K562 (cell line): ENCODE results near the gene ABCF2. TPM values are rescaled to one million over a fixed set of nuclear protein-coding genes. Genes with fewer than 3 reads are reported as not detected.

Experiments used
- ATAC-seq: fragments of 200-7000 bp; cut with Tn5 transposase; 3 replicates; pipeline ENCODE4 v1.9.1; 2020; ENCODE audit warnings: moderate library complexity
- BruUV-seq: library from RNA; stranded (reverse); fragments of 400-500 nt; replicated peaks from 2 replicates; lab custom pipeline; 2021; lab: Mats Ljungman, UMichigan
- CTCF ChIA-PET: fragments of 300-600 bp; formaldehyde crosslinking; extraction: SDS; loops from one replicate; lab custom pipeline; 2021; ENCODE audit warnings: low intra/inter-chr PET ratio; lab: Yijun Ruan, JAX
- POLR2A ChIA-PET: fragments of 300-600, 350-650 bp; sonication (Branson Sonifier 250); formaldehyde crosslinking; extraction: SDS; loops from one replicate; lab custom pipeline; 2021; ENCODE audit warnings: antibody characterized with exemption, inconsistent platforms; lab: Yijun Ruan, JAX
- DNase-seq, 4 experiments: peaks; one replicate each; pipeline versions ENCODE4 v3.0.0 to v3.0.0-alpha.2; 2011 to 2018; ENCODE audit warnings: low spot score in 3 of 4, mixed read lengths in 3 of 4; ENCODE audit errors: extremely low read depth in 1 of 4
- FAIRE-seq: peaks from 2 replicates; lab custom pipeline; 2011; peaks lifted over from hg19 to GRCh38; lab: Jason Lieb, UNC
- H2AFZ ChIP-seq: 2 replicates; pipeline ENCODE4 v1.6.0; 2011; ENCODE audit warnings: low read depth, low read length, control low read depth, inconsistent platforms
- H3K27ac ChIP-seq: fragments of 200-600 bp; 3 replicates; pipeline ENCODE4 v1.8.0; 2011; ENCODE audit warnings: low read depth, mild to moderate bottlenecking, control low read depth, inconsistent platforms, low read length, moderate library complexity, mixed read lengths; ENCODE audit errors: extremely low read depth
- H3K27me3 ChIP-seq, 2 experiments: fragments of 300-600 bp in 1 of 2; 2 replicates in 1 of 2; 3 replicates in 1 of 2; pipeline versions ENCODE4 v1.6.0 to v1.8.0; 2011; ENCODE audit warnings: inconsistent platforms in 2 of 2, low read length in 2 of 2, mild to moderate bottlenecking in 1 of 2, mixed read lengths in 1 of 2, moderate library complexity in 1 of 2; ENCODE audit not compliant: control insufficient read depth in 2 of 2, insufficient read depth in 2 of 2
- H3K36me3 ChIP-seq: fragments of 300-600 bp; 3 replicates; pipeline ENCODE4 v1.8.0; 2011; ENCODE audit warnings: mild to moderate bottlenecking, low read length, inconsistent platforms; ENCODE audit not compliant: control insufficient read depth, insufficient read depth
- H3K4me1 ChIP-seq, 2 experiments: fragments of 200-600 bp in 1 of 2; replicated peaks in 1 of 2; 2 replicates in 1 of 2; 3 replicates in 1 of 2; pipeline versions ENCODE4 v1.5.1 to v1.8.0; 2011; ENCODE audit warnings: inconsistent platforms in 2 of 2, low read length in 2 of 2, mild to moderate bottlenecking in 1 of 2, mixed read lengths in 1 of 2, moderate library complexity in 1 of 2; ENCODE audit not compliant: control insufficient read depth in 2 of 2, insufficient read depth in 2 of 2
- H3K4me2 ChIP-seq: 2 replicates; pipeline ENCODE4 v1.6.1; 2011; ENCODE audit warnings: low read length, control low read depth, inconsistent platforms, mixed read lengths; ENCODE audit not compliant: insufficient read depth
- H3K4me3 ChIP-seq: fragments of 200-600 bp; sonication (generic), shearing (Covaris generic); 2 replicates; pipeline ENCODE4 v1.5.1; 2016; ENCODE audit warnings: control low read depth, inconsistent platforms
- H3K79me2 ChIP-seq: fragments of 200-600 bp; 3 replicates; pipeline ENCODE4 v1.8.0; 2011; ENCODE audit warnings: low read length, inconsistent platforms; ENCODE audit not compliant: control insufficient read depth, insufficient read depth
- H3K9ac ChIP-seq, 2 experiments: 2 replicates each; pipeline versions ENCODE4 v1.6.0 to v1.6.1; 2011; ENCODE audit warnings: low read depth in 2 of 2, low read length in 2 of 2, control low read depth in 1 of 2, inconsistent platforms in 1 of 2, mild to moderate bottlenecking in 1 of 2, mixed read lengths in 1 of 2; ENCODE audit not compliant: insufficient read depth in 1 of 2
- H3K9me1 ChIP-seq: one replicate; pipeline ENCODE4 v1.6.0; 2011; ENCODE audit warnings: inconsistent platforms, mild to moderate bottlenecking, low read length, moderate library complexity; ENCODE audit not compliant: control insufficient read depth, insufficient read depth
- H3K9me3 ChIP-seq: replicated peaks from 2 replicates; pipeline ENCODE4 v1.5.1; 2011; ENCODE audit warnings: low read depth, low read length, inconsistent platforms; ENCODE audit not compliant: control insufficient read depth, insufficient read depth
- H4K20me1 ChIP-seq: replicated peaks from 2 replicates; pipeline ENCODE4 v1.6.1; 2011; ENCODE audit warnings: low read length, inconsistent platforms, mixed read lengths; ENCODE audit not compliant: control insufficient read depth, insufficient read depth
- ADNP ChIP-seq: fragments of 200-800 bp; sonication (Bioruptor generic); IDR thresholded peaks from 2 replicates; pipeline ENCODE4 v1.6.1; 2016; ENCODE audit warnings: missing genetic modification characterization, missing compliant biosample characterization
- CBFB ChIP-seq: sonication (generic); formaldehyde crosslinking; IDR thresholded peaks from 2 replicates; pipeline ENCODE4 v1.4.0; 2020; ENCODE audit warnings: mild to moderate bottlenecking, missing genetic modification reagents
- CBX5 ChIP-seq: IDR thresholded peaks from 2 replicates; pipeline ENCODE4 v1.6.1; 2014; ENCODE audit warnings: low read depth, borderline replicate concordance
- JUND ChIP-seq, 2 experiments: IDR thresholded peaks; 2 replicates in 1 of 2; 3 replicates in 1 of 2; pipeline ENCODE4 v1.6.1; 2011; ENCODE audit warnings: borderline replicate concordance in 2 of 2, low read depth in 2 of 2, low read length in 2 of 2, improper control_type of control experiment in 1 of 2, missing biosample characterization in 1 of 2, missing genetic modification characterization in 1 of 2, missing genetic modification reagents in 1 of 2
- PHB ChIP-seq: fragments of 250-450 bp; sonication (Bioruptor Pico); IDR thresholded peaks from 2 replicates; pipeline ENCODE4 v1.5.0; 2021
- RAD21 ChIP-seq, 2 experiments: fragments of 250-450 bp in 1 of 2; fragments of 450-650 bp in 1 of 2; sonication (Bioruptor Pico) in 1 of 2; formaldehyde crosslinking in 1 of 2; IDR thresholded peaks in 1 of 2; conservative IDR thresholded peaks in 1 of 2; 2 replicates each; pipeline versions ENCODE4 v1.4.0 to v1.8.0; 2020 to 2022; ENCODE audit warnings: mild to moderate bottlenecking in 2 of 2, moderate library complexity in 1 of 2
- SREBF1 ChIP-seq: fragments of 150-350 bp; IDR thresholded peaks from 2 replicates; pipeline ENCODE4 v1.6.1; 2014; ENCODE audit warnings: antibody characterized with exemption, low read depth, low read length, borderline replicate concordance
- ZKSCAN3 ChIP-seq: fragments of 250-450 bp; sonication (Bioruptor Pico); IDR thresholded peaks from 2 replicates; pipeline ENCODE4 v1.4.0; 2020
- ZNF217 ChIP-seq: sonication (generic); formaldehyde crosslinking; IDR thresholded peaks from 2 replicates; pipeline ENCODE4 v1.8.0; 2022; ENCODE audit warnings: mild to moderate bottlenecking, missing genetic modification reagents
- ZNF3 ChIP-seq: fragments of 250-450 bp; sonication (Bioruptor Pico); IDR thresholded peaks from 2 replicates; pipeline ENCODE4 v1.5.0; 2021; ENCODE audit warnings: mild to moderate bottlenecking, moderate library complexity
- ZNF408 ChIP-seq: fragments of 250-450 bp; sonication (Bioruptor Pico); IDR thresholded peaks from 2 replicates; pipeline ENCODE4 v1.4.0; 2020; ENCODE audit warnings: low read depth, mild to moderate bottlenecking, moderate library complexity
- ZNF75A ChIP-seq: fragments of 450-650 bp; formaldehyde crosslinking; IDR thresholded peaks from 2 replicates; pipeline ENCODE4 v1.4.0; 2020; ENCODE audit warnings: mild to moderate bottlenecking
- WGBS: fragments of 100-300 bp; shearing (Covaris generic); methylation state at CpG from one replicate; pipeline ENCODE4 v1.1.6; 2016; ENCODE audit warnings: low coverage, mixed read lengths; ENCODE audit not compliant: insufficient coverage; ENCODE audit errors: missing lambda C conversion rate; 5-methylcytosine and 5-hydroxymethylcytosine counted together
- in situ Hi-C: fragments of 300-500 bp; cut with MboI; formaldehyde crosslinking; loops from 4 replicates; pipeline ENCODE4 v1.15.0; 2018; ENCODE audit warnings: inconsistent platforms, mixed read lengths
- intact Hi-C: fragments of 100-400 bp; cut with micrococcal nuclease; formaldehyde crosslinking; loops from 2 replicates; pipeline ENCODE4 v1.14.2; 2022
- polyA plus RNA-seq, 8 experiments: library from polyadenylated mRNA; depleted of rRNA in 4 of 8; stranded (reverse) in 5 of 8; unstranded in 3 of 8; fragments of >200 nt; fragmentation: Nextera tagmentation in 2 of 8; fragmentation: Illumina TruSeq in 1 of 8; extraction: Ambion mirVana in 2 of 8; extraction: Trizol in 1 of 8; gene quantifications; 2 replicates each; pipeline versions ENCODE4 v1.2.1 to v1.2.3, GENCODE V29; 2011 to 2014; ENCODE audit warnings: inconsistent platforms in 1 of 8, missing spikeins in 1 of 8
- total RNA-seq, 7 experiments: library from RNA; depleted of rRNA in 6 of 7; stranded (reverse); fragments of >200 nt in 6 of 7; fragmentation: Illumina TruSeq in 2 of 7; extraction: Trizol in 2 of 7; gene quantifications; 2 replicates each; pipeline versions ENCODE4 v1.2.1 to v1.2.3, GENCODE V29; 2011 to 2021; ENCODE audit warnings: low replicate concordance in 1 of 7
- TF ChIP-seq, protein P1 (sequence below): fragments of 200-800 bp; sonication (Bioruptor generic); IDR thresholded peaks from 2 replicates; pipeline ENCODE4 v1.6.1; 2017; ENCODE audit warnings: missing genetic modification characterization, missing compliant biosample characterization
- TF ChIP-seq, protein P2 (sequence below): fragments of 250-450 bp; sonication (Bioruptor Pico); IDR thresholded peaks from 2 replicates; pipeline ENCODE4 v1.6.1; 2021; ENCODE audit warnings: mild to moderate bottlenecking
- TF ChIP-seq, protein P3 (sequence below): fragments of 250-450 bp; sonication (Bioruptor Pico); IDR thresholded peaks from 2 replicates; pipeline ENCODE4 v1.5.1; 2021; ENCODE audit warnings: mild to moderate bottlenecking
- TF ChIP-seq, protein P4 (sequence below): fragments of 450-650 bp; formaldehyde crosslinking; IDR thresholded peaks from 2 replicates; pipeline ENCODE4 v1.4.0; 2020; ENCODE audit warnings: mild to moderate bottlenecking

The ABCF2 gene
- total and polyA plus RNA-seq, 9 of the 15 experiments (the other 6 are each of a cell fraction or from before 2014, with no cell fraction given), result 62.1 to 224 (median 113) TPM

DNA sequence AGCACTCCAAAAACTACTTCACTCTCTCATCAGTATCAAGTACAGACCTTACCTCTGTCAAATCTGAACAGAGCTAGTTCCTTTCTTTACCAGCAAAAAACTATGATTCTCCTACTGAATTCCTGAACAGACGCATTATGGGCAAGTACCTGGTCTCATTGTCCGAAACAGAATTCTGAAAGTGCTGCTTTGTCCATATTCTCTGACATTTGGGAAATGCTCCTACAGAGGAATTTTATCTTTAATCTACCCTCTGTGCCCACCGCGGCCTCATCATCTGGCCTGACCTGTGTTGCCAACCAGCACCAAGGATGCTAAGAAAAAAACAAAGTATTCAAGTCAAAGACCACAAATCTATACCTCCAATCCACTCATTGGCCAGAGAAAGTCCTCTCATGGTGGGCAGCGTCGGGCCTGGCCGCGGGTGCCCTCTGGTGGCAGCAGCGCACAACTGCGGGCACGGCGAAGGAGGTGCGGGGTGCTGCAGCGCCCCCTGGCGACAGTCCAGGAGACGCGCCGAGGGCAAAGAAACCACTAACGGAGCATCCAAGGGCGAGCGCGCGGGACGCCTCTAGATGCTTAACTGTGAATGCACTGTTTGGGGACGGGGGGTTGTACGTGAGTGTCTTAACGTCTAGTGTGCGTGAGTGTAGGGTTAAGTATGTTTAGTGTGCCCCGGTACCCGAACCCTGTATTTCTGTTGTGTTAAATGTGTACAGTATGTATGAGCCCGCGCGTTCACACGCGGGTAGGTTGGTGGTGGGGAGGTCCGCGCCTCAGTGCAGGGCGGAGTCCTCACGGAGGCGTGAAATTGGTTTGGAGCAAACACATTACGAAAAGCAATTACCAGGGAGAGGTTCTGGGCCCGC, 54.5 kb downstream of the ABCF2 start:
- ChIA-PET POLR2A (interaction anchor here (1.0 kb wide), 1 partner anchor 10 kb away, joined by 3 read pairs; no protein-coding TSS in a partner anchor), CTCF (interaction anchor here (0.6 to 2.4 kb wide), 21 partner anchors 12 to 394 kb away, joined by 3 to 74 read pairs (median 4); no protein-coding TSS in a partner anchor)
- Histone ChIP-seq H3K4me2 (no peak overlapping the region), H4K20me1 (no peaks in the 10 kb centered on the region), H2AFZ (0 out of 2 replicates have a peak overlapping the region, but pooled peaks have one; percentile 5), H3K36me3 (no peaks in the 10 kb centered on the region), H3K27ac (no peak overlapping the region), H3K4me1 (peaks cover 0 to 28% of the 10 kb centered on the region in 2 experiments; a peak in 4 of 5 replicates), H3K9me3 (no peaks in the 10 kb centered on the region; the same call in 1 of the 2 replicates), H3K9me1 (peaks cover 3% of the 10 kb centered on the region), H3K9ac (no peak overlapping the region), H3K4me3 (no peak overlapping the region), H3K79me2 (no peaks in the 10 kb centered on the region), H3K27me3 (peaks cover 21 to 51% of the 10 kb centered on the region in 2 experiments)
- no TSS peak for BruUV-seq
- 18% methylated on average over 42 of the region's 42 CpGs for WGBS
- DNase-seq (peak; percentile 90 to 97 (median 94)), ATAC-seq (peak; percentile 81), FAIRE-seq (peak; percentile 94)
- in situ Hi-C loops (no loop called here), intact Hi-C loops (loop anchor here (1.0 to 10.0 kb wide), 7 partner anchors 48 to 394 kb away; no protein-coding TSS in a partner anchor)
- TF ChIP-seq JUND (IDR thresholded peaks at IDR 0.05; ENCODE audit: borderline replicate concordance, low read depth, low read length), result peak; percentile 82
- TF ChIP-seq JUND (tag; IDR thresholded peaks at IDR 0.05; ENCODE audit: borderline replicate concordance, low read depth, low read length), result peak; percentile 14; the same call in 1 of the 3 replicates
- no peak for TF ChIP-seq ZKSCAN3 (CRISPR knock-in tag)
- no peak; the same call in 1 of the 2 replicates for TF ChIP-seq CBX5
- TF ChIP-seq ZNF75A (CRISPR knock-in tag), result no peak
- no peak for TF ChIP-seq ZNF408 (CRISPR knock-in tag)
- TF ChIP-seq SREBF1, result no peak; the same call in 1 of the 2 replicates
- no peak for TF ChIP-seq ZNF217 (CRISPR knock-in tag)
- TF ChIP-seq, protein P1, sequence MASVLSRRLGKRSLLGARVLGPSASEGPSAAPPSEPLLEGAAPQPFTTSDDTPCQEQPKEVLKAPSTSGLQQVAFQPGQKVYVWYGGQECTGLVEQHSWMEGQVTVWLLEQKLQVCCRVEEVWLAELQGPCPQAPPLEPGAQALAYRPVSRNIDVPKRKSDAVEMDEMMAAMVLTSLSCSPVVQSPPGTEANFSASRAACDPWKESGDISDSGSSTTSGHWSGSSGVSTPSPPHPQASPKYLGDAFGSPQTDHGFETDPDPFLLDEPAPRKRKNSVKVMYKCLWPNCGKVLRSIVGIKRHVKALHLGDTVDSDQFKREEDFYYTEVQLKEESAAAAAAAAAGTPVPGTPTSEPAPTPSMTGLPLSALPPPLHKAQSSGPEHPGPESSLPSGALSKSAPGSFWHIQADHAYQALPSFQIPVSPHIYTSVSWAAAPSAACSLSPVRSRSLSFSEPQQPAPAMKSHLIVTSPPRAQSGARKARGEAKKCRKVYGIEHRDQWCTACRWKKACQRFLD (CRISPR knock-in tag), result no peak
- peak; percentile 97 for TF ChIP-seq CBFB (CRISPR knock-in tag)
- TF ChIP-seq, protein P2, sequence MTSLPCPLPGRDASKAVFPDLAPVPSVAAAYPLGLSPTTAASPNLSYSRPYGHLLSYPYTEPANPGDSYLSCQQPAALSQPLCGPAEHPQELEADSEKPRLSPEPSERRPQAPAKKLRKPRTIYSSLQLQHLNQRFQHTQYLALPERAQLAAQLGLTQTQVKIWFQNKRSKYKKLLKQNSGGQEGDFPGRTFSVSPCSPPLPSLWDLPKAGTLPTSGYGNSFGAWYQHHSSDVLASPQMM (CRISPR knock-in tag), result no peak
- TF ChIP-seq ZNF3 (CRISPR knock-in tag), result no peak
- TF ChIP-seq RAD21 (CRISPR knock-in tag; conservative IDR thresholded peaks at IDR 0.05 in 1 of 2, IDR thresholded peaks at IDR 0.05 in 1 of 2), result peak; percentile 97 to 100
- no peak for TF ChIP-seq PHB (CRISPR knock-in tag)
- TF ChIP-seq ADNP, result no peak
- TF ChIP-seq, protein P3, sequence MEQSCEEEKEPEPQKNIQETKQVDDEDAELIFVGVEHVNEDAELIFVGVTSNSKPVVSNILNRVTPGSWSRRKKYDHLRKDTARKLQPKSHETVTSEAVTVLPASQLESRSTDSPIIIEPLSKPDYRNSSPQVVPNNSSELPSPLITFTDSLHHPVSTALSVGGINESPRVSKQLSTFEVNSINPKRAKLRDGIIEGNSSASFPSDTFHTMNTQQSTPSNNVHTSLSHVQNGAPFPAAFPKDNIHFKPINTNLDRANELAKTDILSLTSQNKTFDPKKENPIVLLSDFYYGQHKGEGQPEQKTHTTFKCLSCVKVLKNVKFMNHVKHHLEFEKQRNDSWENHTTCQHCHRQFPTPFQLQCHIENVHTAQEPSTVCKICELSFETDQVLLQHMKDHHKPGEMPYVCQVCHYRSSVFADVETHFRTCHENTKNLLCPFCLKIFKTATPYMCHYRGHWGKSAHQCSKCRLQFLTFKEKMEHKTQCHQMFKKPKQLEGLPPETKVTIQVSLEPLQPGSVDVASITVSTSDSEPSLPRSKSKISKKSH (CRISPR knock-in tag), result no peak
- TF ChIP-seq, protein P4, sequence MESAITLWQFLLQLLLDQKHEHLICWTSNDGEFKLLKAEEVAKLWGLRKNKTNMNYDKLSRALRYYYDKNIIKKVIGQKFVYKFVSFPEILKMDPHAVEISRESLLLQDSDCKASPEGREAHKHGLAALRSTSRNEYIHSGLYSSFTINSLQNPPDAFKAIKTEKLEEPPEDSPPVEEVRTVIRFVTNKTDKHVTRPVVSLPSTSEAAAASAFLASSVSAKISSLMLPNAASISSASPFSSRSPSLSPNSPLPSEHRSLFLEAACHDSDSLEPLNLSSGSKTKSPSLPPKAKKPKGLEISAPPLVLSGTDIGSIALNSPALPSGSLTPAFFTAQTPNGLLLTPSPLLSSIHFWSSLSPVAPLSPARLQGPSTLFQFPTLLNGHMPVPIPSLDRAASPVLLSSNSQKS (CRISPR knock-in tag), result no peak
